Measurements from ENCODE around the gene NDUFS1. TPM values are rescaled to one million over a fixed set of nuclear protein-coding genes. Genes with fewer than 3 reads are reported as not detected.
"Not testable (repeated sequence)": the region's sequence is repeated elsewhere in the genome, so short reads cannot be mapped to it uniquely, and the experiment has no call there.

Gene NDUFS1
- total RNA-seq, 1 donor: 121 TPM

- TF ChIP-seq CTCF (IDR thresholded peaks at IDR 0.05; ENCODE audit: insufficient read depth, low read length): no peak
- DNase-seq (ENCODE audit: low read depth): no peak
- H3K4me3 ChIP-seq (ENCODE audit: low read depth, low read length): no peak overlapping the region
These were observed 54.2 kb downstream of the NDUFS1 start for GRCh38 chr2:206105038-206105437.

- not testable (repeated sequence) for H3K4me3 ChIP-seq (ENCODE audit: low read depth, low read length); DNase-seq (ENCODE audit: low read depth)
These were observed 60.4 kb downstream of the NDUFS1 start for GRCh38 chr2:206098872-206099271.

- DNase-seq (ENCODE audit: low read depth): no peak
- TF ChIP-seq CTCF (IDR thresholded peaks at IDR 0.05; ENCODE audit: insufficient read depth, low read length): no peak
These were observed 60.8 kb downstream of the NDUFS1 start for GRCh38 chr2:206098471-206098870.

GRCh38 chr2:206096876-206097275 lies 62.4 kb downstream of the NDUFS1 start:
- no peak overlapping the region for H3K4me3 ChIP-seq (ENCODE audit: low read depth, low read length)
- TF ChIP-seq CTCF (IDR thresholded peaks at IDR 0.05; ENCODE audit: insufficient read depth, low read length): no peak
- no peak for DNase-seq (ENCODE audit: low read depth)

More at GRCh38 chr2:206098471-206098870, 60.8 kb downstream of the NDUFS1 start:
- H3K4me3 ChIP-seq (ENCODE audit: low read depth, low read length): no peak overlapping the region

- no peak for TF ChIP-seq CTCF (IDR thresholded peaks at IDR 0.05; ENCODE audit: insufficient read depth, low read length)
- no peak overlapping the region for H3K4me3 ChIP-seq (ENCODE audit: low read depth, low read length)
- no peak for DNase-seq (ENCODE audit: low read depth)
These were observed 63.5 kb downstream of the NDUFS1 start for GRCh38 chr2:206095536-206096332.

GRCh38 chr2:206092297-206092696 lies 66.9 kb downstream of the NDUFS1 start:
- no peak for DNase-seq (ENCODE audit: low read depth)
- TF ChIP-seq CTCF (IDR thresholded peaks at IDR 0.05; ENCODE audit: insufficient read depth, low read length): no peak
- no peak overlapping the region for H3K4me3 ChIP-seq (ENCODE audit: low read depth, low read length)

GRCh38 chr2:206088248-206088647 lies 71.0 kb downstream of the NDUFS1 start:
- DNase-seq (ENCODE audit: low read depth): no peak
- H3K4me3 ChIP-seq (ENCODE audit: low read depth, low read length): no peak overlapping the region
- no peak for TF ChIP-seq CTCF (IDR thresholded peaks at IDR 0.05; ENCODE audit: insufficient read depth, low read length)

Measured in fibroblast of the aortic adventitia (primary cell).